OCI-LY1 (cell line): Measurements from ENCODE around the gene NCDN.

ENCODE experiments used
- H2AFZ ChIP-seq: fragments of 200-600 bp; sonication (generic), shearing (Covaris generic); 2 replicates; pipeline ENCODE4 v1.6.0; 2014; ENCODE audit warnings: antibody characterized with exemption, mild to moderate bottlenecking, low read length
- H3F3A ChIP-seq: fragments of 200-600 bp; sonication (generic), shearing (Covaris generic); 2 replicates; pipeline ENCODE4 v1.6.0; 2014; ENCODE audit warnings: mild to moderate bottlenecking, antibody characterized with exemption, low read length, moderate library complexity; ENCODE audit not compliant: insufficient read depth
- H3K27ac ChIP-seq: fragments of 200-600 bp; sonication (generic); 2 replicates; pipeline ENCODE4 v1.5.1; 2014; ENCODE audit warnings: low read length, mixed run types, mild to moderate bottlenecking, low read depth; ENCODE audit not compliant: poor library complexity, severe bottlenecking
- H3K27me3 ChIP-seq: fragments of 200-600 bp; sonication (generic); 2 replicates; pipeline ENCODE4 v1.6.0; 2014; ENCODE audit warnings: antibody characterized with exemption, mild to moderate bottlenecking, low read length, moderate library complexity; ENCODE audit not compliant: insufficient read depth
- H3K36me3 ChIP-seq: fragments of 200-600 bp; sonication (generic); 2 replicates; pipeline ENCODE4 v1.6.1; 2014; ENCODE audit warnings: mild to moderate bottlenecking, antibody characterized with exemption, low read length, moderate library complexity, mixed read lengths; ENCODE audit not compliant: insufficient read depth
- H3K4me1 ChIP-seq: fragments of 200-600 bp; sonication (generic); 2 replicates; pipeline ENCODE4 v1.5.1; 2014; ENCODE audit warnings: mild to moderate bottlenecking, low read length, moderate library complexity; ENCODE audit not compliant: insufficient read depth, severe bottlenecking
- H3K4me2 ChIP-seq: fragments of 200-600 bp; sonication (generic), shearing (Covaris generic); 2 replicates; pipeline ENCODE4 v1.6.1; 2014; ENCODE audit warnings: low read length
- H3K4me3 ChIP-seq: fragments of 200-600 bp; sonication (generic); 2 replicates; pipeline ENCODE4 v1.5.1; 2014; ENCODE audit warnings: low read length, low read depth, mild to moderate bottlenecking, mixed read lengths; ENCODE audit not compliant: poor library complexity, severe bottlenecking
- H3K79me2 ChIP-seq: fragments of 200-600 bp; shearing (Covaris generic); 2 replicates; pipeline ENCODE4 v1.6.1; 2016; ENCODE audit warnings: mixed run types, low read length, mixed read lengths; ENCODE audit not compliant: insufficient read depth
- H3K9ac ChIP-seq: fragments of 200-600 bp; sonication (generic), shearing (Covaris generic); 2 replicates; pipeline ENCODE4 v1.6.1; 2014; ENCODE audit warnings: mild to moderate bottlenecking, low read length, mixed read lengths
- H3K9me2 ChIP-seq: fragments of 200-600 bp; sonication (generic), shearing (Covaris generic); 2 replicates; pipeline ENCODE4 v1.6.1; 2014; ENCODE audit warnings: low read depth, mild to moderate bottlenecking, low read length, mixed read lengths
- H3K9me3 ChIP-seq: fragments of 200-600 bp; shearing (Covaris generic); 2 replicates; pipeline ENCODE4 v1.6.1; 2014; ENCODE audit warnings: low read length, mixed read lengths
- H4K20me1 ChIP-seq: fragments of 200-600 bp; sonication (generic), shearing (Covaris generic); 2 replicates; pipeline ENCODE4 v1.6.0; 2016; ENCODE audit warnings: mild to moderate bottlenecking, low read length; ENCODE audit not compliant: insufficient read depth
- EZH2 ChIP-seq: fragments of 200-600 bp; sonication (generic), shearing (Covaris generic); IDR thresholded peaks from 2 replicates; pipeline ENCODE4 v1.8.0; 2017; ENCODE audit warnings: borderline replicate concordance, mixed run types, mild to moderate bottlenecking, antibody characterized with exemption, low read length, moderate library complexity, mixed read lengths
- TF ChIP-seq, protein P1 (sequence below): fragments of 200-600 bp; sonication (generic), shearing (Covaris generic); IDR thresholded peaks from 2 replicates; pipeline ENCODE4 v1.5.1; 2017; ENCODE audit warnings: mild to moderate bottlenecking, antibody characterized with exemption, low read length, moderate library complexity, mixed read lengths

Gene NCDN

DNA sequence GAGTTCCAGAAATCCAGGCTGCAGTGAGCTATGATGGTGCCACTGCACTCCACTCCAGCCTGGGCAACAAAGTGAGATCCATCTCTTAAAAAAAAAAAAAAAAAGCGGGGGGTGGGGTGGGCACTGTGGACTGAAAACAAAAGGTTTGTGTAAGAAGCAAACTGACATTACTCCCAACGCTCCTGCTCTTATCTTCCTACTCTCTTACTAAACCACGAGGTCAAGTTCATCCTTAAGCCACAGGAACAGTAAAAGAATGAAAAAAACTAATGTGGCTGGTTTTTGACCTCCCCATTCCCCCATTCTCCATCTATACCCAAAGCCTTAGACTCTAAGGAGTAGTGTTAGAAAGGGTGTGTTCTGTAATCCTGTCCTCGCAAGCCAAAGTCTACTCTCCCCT is 46.3 kb downstream of the NCDN start:
- no peak for TF ChIP-seq EZH2
- TF ChIP-seq, protein P1, sequence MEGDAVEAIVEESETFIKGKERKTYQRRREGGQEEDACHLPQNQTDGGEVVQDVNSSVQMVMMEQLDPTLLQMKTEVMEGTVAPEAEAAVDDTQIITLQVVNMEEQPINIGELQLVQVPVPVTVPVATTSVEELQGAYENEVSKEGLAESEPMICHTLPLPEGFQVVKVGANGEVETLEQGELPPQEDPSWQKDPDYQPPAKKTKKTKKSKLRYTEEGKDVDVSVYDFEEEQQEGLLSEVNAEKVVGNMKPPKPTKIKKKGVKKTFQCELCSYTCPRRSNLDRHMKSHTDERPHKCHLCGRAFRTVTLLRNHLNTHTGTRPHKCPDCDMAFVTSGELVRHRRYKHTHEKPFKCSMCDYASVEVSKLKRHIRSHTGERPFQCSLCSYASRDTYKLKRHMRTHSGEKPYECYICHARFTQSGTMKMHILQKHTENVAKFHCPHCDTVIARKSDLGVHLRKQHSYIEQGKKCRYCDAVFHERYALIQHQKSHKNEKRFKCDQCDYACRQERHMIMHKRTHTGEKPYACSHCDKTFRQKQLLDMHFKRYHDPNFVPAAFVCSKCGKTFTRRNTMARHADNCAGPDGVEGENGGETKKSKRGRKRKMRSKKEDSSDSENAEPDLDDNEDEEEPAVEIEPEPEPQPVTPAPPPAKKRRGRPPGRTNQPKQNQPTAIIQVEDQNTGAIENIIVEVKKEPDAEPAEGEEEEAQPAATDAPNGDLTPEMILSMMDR = no peak
- no peaks in the 10 kb centered on the region for H4K20me1 ChIP-seq
- H3K27ac ChIP-seq = no peak overlapping the region
- no peak overlapping the region for H2AFZ ChIP-seq
- no peaks in the 10 kb centered on the region for H3K9me2 ChIP-seq
- H3K9ac ChIP-seq = no peak overlapping the region
- no peaks in the 10 kb centered on the region for H3K4me1 ChIP-seq
- no peaks in the 10 kb centered on the region for H3K9me3 ChIP-seq
- H3F3A ChIP-seq = no peaks in the 10 kb centered on the region
- peaks cover 89% of the 10 kb centered on the region for H3K36me3 ChIP-seq
- no peaks in the 10 kb centered on the region for H3K27me3 ChIP-seq
- H3K4me2 ChIP-seq = no peak overlapping the region
- no peak overlapping the region for H3K4me3 ChIP-seq
- peaks cover 17% of the 10 kb centered on the region; the same call in 1 of the 2 replicates for H3K79me2 ChIP-seq

DNA sequence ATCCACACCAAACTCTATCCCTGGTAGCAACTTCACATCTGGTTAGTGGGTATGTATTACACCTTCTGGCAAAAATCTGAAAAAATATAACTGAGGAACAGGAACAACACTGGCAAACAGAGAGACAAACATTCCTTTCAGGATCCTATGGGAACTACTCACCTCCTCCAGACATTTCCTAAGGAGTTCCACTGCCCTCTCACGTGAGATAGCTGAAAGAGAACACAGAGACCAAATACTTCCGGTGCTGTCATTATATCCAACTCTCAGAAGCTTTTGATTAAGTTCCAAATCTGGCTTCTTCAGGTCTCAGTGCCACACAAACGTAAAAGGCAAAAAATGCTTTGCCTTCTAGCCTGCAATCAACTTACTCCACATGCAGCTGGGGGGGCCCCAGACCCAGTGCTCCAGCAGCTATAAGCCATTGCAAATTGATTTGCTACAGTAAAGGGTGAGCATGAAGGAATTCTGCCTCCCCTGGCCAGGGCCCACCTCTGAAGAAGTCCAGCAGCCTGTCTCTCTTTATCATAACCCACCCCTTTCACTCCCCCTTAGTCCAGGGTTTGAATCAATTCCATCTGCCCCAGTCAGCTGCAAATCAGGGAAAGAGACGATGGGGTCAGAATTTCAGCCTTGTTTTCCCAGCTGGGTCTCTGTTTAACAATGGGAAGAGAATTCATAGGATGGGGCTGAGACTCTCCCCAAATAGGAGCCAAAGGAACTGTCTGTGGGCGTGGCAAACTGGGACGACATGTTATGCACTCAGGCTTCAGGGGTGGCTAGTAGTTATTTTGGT is 47.7 kb downstream of the NCDN start:
- peaks cover 96% of the 10 kb centered on the region for H3K36me3 ChIP-seq
- H3K27ac ChIP-seq = no peak overlapping the region
- no peaks in the 10 kb centered on the region for H3K27me3 ChIP-seq
- no peak overlapping the region for H3K4me3 ChIP-seq
- H3F3A ChIP-seq = no peaks in the 10 kb centered on the region
- H3K9me3 ChIP-seq = no peaks in the 10 kb centered on the region
- no peaks in the 10 kb centered on the region for H4K20me1 ChIP-seq
- H3K79me2 ChIP-seq = peaks cover 17% of the 10 kb centered on the region; the same call in 1 of the 2 replicates
- no peaks in the 10 kb centered on the region for H3K9me2 ChIP-seq
- H3K4me2 ChIP-seq = no peak overlapping the region
- H3K9ac ChIP-seq = no peak overlapping the region
- TF ChIP-seq, protein P1 = no peak
- no peak for TF ChIP-seq EZH2
- H3K4me1 ChIP-seq = no peaks in the 10 kb centered on the region
- H2AFZ ChIP-seq = no peak overlapping the region

DNA sequence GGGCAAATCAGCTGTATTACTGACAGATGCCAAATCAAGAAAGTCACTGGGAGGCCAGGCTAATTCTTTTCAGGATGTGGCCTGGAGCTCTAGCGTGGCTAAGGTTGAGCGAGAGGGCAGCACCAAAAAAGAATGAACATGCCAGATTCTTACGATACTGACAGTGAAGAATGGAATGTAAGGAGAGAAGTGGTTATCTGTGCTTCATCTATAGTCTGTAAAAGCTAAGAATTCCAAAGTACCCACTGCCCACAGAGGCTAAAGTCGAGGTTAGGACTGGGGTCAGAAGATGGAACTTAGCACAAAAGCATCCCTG is 48.2 kb downstream of the NCDN start:
- H3K9me2 ChIP-seq = no peaks in the 10 kb centered on the region
- H3K27ac ChIP-seq = no peak overlapping the region
- H3F3A ChIP-seq = no peaks in the 10 kb centered on the region
- peaks cover 17% of the 10 kb centered on the region; the same call in 1 of the 2 replicates for H3K79me2 ChIP-seq
- H3K4me1 ChIP-seq = no peaks in the 10 kb centered on the region
- no peak overlapping the region for H3K4me2 ChIP-seq
- no peak overlapping the region for H2AFZ ChIP-seq
- peaks cover 97% of the 10 kb centered on the region for H3K36me3 ChIP-seq
- TF ChIP-seq EZH2 = no peak
- TF ChIP-seq, protein P1 = no peak
- no peak overlapping the region for H3K9ac ChIP-seq
- H4K20me1 ChIP-seq = no peaks in the 10 kb centered on the region
- H3K4me3 ChIP-seq = no peak overlapping the region
- no peaks in the 10 kb centered on the region for H3K9me3 ChIP-seq
- no peaks in the 10 kb centered on the region for H3K27me3 ChIP-seq
